ENCODE data around the gene PIEZO2.

GRCh38 chr18:10792181-10792580 is 357.2 kb downstream of the PIEZO2 start:
- TF ChIP-seq CTCF (IDR thresholded peaks at IDR 0.05; ENCODE audit: insufficient read depth, low read depth, low read length) (no peak), EZH2 (IDR thresholded peaks at IDR 0.05; ENCODE audit: insufficient read depth, low read length) (no peak)
